T-helper 2 cell treated with Interferon-gamma antibody and Interleukin-4, amounts not matched to agents 100 ng/mL and 5 ng/mL, for 36 hours (primary cell): ENCODE data around the gene PLXNC1. TPM values are rescaled to one million over a fixed set of nuclear protein-coding genes. Genes with fewer than 3 reads are reported as not detected.

Experiments used
- intact Hi-C: fragments of 100-400 bp; cut with micrococcal nuclease; formaldehyde crosslinking; loops from one replicate; pipeline ENCODE4 v1.15.1; 2023
- total RNA-seq: library from RNA; stranded (reverse); gene quantifications from 2 replicates; pipeline ENCODE4 v1.2.3, GENCODE V29; 2022

PLXNC1 gene
- total RNA-seq = 25.3 and 26.7 TPM in 2 replicates

DNA sequence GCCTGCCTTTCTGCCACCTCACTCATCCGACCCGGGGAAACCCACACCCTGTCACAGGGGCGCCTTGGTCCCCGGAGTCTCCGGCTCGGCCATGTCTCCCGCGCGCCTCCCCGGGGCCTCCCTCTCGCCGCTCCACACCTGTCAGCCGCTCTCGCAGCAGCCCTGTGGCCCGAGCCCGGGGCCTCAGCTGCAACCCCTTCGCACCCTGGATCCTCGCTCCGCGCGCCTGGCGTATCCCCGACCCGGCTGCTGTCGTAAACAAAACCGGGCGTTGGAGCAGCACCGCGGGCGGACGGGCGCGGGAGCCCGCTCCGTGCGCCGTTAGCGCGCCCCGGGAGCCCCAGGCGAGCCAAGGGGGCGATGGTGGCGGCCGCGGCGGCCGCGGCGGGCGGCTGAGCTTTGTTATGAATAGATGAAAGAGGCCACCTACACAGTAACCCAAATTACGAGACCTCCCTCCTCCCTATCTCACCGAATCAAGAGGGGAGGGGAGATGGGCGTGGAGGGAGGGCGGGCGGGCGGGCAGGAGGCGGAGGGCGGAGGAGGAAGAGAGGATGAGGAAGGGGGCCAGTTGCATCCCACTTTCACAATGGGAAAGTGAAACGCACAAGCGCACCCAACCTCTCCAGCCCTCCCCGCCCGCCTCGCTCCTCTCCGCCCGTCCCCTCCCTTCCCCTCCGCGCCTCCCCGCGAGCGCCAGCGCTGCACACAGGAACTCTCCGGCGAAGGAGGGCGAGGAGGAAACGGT lies at the start of gene PLXNC1:
Gene PLXNC1, plus strand, starts transcription at position 587 of the 748 bp plus-strand sequence. CDS start 395 bp downstream, outside the sequence.
- intact Hi-C loops = loop anchor here (1.0 to 10.0 kb wide), 10 partner anchors 14 to 924 kb away; partner anchors contain the start of genes CEP83 and NR2C1

DNA sequence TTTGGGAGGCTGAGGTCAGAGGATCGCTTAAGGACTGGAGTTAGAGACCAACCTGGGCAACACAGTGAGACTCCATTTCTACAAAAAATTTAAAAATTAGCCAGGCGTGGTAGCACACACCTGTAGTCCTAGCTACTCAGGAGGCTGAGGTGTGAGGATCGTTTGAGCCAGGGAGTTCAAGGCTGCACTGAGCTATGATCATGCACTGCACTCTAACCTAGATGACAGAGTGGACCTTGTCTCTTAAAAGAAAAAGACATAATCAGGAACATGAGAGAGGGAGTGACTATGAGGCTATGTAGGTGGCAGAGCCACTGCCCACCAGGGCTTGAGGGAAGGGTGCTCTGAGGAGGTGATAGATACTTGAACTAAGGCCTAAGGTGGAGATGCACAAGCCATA lies 49.2 kb upstream of the PLXNC1 start:
- intact Hi-C loops = no loop called here

DNA sequence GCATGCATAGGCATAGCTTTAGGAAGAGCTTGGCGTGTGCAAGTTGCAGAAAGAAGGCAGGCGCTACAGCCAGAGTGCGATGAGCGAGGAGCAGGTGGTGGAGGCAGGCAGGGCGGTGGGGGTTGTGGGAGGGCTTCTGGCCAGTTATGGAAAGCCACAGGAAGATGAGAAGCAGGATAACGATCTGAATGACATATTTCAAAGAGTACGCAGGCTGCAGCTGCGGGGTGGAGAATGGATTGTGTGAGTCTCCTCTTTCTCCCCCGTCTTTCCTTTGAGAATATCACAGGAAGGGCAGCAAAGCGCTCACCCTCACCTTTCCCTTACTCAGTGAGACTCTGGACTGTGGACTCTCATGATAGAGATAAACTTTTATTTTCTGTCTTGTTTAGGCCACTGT lies 48.7 kb upstream of the PLXNC1 start:
- intact Hi-C loops = loop anchor here (10.0 kb wide), 4 partner anchors 215 to 1175 kb away; partner anchors contain the start of gene EEA1

DNA sequence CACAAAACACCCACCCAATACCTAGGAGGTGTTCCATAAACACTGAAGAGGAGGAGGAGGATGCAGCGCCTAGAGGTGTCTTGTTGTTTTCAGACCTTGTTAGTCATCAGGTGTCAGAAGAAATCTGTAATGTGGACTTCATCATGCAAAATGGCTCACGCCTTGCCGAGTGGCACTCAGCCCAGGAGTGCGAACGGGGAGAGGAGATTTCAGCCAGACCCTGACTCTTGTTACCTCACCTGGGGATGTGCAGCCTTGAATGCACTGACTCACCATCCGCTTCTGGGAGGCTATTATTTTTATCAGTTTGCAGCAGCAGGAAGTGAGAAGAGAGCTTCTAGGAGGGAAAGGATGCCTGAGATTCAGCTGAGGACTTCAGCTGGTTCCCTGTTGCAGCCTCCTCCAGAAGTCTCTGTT lies 48.2 kb upstream of the PLXNC1 start:
- intact Hi-C loops = loop anchor here (10.0 kb wide), 4 partner anchors 215 to 1175 kb away; partner anchors contain the start of gene EEA1

DNA sequence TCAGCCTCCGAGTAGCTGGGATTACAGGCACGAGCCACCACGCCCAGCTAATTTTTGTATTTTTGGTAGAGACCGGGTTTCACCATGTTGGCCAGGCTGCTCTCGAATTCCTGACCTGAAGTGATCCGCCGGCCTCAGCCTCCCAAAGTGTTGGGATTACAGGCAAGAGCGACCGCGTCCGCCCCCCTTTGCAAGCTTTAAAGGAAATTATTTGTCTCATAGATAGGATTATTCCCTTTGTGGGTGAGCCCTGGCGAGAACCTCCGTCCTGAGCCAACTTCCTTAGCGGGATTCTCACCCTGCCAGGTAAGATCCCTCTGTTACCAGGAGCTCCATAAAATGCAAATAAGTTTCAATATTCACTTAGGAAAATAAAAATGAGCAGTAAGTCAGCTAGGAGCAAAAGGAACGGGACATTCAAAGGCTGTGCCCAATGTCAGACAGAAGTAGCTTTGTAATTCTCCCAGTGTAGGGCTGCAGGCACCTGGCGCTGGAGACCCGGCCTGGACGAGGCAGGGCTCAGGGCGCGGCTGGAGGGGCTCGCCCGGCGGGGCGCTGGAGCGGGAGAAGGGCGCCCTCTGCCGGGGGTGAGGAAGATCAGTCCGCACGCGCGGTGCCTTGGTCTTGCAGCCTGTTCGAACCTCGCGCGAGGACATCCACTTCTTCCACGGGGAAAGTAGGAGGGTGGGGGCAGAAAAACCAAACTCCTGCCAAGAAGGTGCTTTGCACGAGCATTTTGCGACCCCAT lies 47.2 kb upstream of the PLXNC1 start:
- intact Hi-C loops = loop anchor here (1.0 to 10.0 kb wide), 5 partner anchors 216 to 1176 kb away; partner anchors contain the start of gene EEA1

DNA sequence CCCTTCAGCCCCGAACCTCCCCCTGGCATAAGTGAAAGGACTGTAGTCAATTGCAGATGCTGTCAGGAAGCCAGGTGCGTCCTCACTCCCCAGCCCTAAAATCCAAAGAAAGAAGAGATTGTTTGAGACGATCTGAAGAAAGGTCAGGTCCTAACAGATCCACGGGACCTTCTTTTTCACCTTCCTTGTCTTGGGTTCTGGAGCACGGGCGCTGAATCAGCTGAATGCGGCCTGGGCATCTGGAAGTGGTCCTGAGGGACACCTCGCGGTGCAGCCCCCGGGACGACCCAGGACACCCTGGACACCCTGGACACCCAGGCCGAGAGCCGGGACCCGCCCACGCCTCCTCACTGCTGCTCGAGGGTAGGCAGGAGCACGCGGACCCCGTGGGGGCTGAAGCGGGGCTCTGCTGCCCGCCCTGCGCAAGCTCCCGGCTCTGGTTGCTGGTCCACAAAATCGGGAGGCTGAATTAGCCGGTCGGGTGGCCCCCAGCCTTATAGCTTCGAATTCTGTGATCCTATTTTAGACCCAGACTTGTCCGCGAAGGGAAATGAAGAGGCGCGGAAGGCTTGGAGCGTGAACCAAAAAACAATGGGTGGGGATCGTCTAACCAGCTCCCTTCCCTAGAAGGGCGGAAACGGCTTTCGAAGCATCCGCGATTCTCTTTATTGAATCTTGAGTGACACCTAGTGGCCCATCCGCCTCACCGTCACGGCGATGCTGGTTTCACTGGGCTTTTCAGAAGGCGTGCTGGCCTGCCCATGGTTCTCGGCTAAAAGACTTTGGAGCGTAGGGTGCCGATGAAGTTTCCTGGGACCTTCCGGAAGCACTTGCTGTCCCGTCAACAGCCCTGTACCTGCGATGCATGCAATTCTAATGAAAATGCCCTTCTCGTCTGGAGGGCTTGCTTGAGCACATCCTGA lies 46.4 kb upstream of the PLXNC1 start:
- intact Hi-C loops = loop anchor here (1.0 to 10.0 kb wide), 11 partner anchors 123 to 1177 kb away; partner anchors contain the start of genes CRADD and EEA1

DNA sequence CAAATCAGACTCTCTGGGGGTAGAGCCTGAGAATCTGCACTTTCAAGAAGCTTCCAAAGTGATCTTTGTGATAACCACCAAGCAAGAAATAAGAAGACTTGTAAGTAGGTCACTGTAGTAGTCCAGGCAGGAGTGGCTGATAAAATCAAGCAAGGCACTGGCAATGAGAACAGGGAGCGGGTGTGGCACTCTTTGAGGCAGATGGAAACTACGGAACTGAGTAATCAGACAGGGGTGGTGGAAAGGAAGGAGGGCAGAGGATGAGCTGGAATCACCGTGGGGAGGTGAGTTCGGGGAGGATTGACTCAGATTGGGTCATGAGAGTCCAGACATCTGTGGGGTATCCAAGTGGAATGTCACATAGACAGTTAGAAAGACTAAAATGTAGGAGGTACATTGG lies 44.4 kb upstream of the PLXNC1 start:
- intact Hi-C loops = loop anchor here (2.0 to 10.0 kb wide), 5 partner anchors 125 to 1179 kb away; partner anchors contain the start of gene EEA1

DNA sequence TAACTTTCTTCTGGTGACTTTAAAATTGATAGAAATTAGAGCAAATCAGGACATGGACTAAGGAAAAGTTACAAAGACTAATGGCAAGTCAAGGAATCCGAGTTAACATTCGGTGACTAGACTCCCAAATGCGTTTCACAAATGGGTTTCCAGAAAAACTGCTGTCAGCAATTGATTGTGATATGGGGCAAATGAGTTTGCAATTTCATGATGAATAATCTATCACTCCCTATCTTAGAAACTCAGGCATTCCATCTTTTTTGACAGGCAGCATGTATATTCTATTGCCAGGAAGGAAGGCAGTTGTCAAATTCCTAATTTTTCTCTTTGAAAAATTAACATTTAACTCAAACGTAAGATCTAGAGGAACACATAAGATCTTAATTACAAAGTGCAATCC lies 40.5 kb upstream of the PLXNC1 start:
- intact Hi-C loops = loop anchor here (10.0 kb wide), 4 partner anchors 223 to 1183 kb away; partner anchors contain the start of gene EEA1

DNA sequence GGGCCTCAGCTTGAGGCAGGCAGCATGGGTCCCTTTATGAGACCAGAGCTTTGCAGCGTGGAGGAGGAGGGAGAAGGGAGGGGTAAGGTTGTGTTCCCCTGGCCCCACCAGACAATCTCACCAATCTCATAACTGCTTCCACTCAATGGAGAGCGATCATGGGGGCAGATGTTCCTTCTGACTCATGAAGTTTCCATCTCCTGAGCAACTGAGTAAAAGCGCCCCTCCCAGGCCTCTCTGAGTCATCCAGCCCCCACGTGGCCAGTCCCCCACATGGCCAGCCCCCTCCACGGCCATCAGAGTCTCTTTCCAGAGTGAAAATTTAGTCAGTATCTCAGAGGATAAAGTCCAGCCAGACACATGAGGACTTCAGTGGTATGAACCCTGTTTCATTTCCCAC lies 39.2 kb upstream of the PLXNC1 start:
- intact Hi-C loops = loop anchor here (10.0 kb wide), 4 partner anchors 224 to 1184 kb away; partner anchors contain the start of gene EEA1

DNA sequence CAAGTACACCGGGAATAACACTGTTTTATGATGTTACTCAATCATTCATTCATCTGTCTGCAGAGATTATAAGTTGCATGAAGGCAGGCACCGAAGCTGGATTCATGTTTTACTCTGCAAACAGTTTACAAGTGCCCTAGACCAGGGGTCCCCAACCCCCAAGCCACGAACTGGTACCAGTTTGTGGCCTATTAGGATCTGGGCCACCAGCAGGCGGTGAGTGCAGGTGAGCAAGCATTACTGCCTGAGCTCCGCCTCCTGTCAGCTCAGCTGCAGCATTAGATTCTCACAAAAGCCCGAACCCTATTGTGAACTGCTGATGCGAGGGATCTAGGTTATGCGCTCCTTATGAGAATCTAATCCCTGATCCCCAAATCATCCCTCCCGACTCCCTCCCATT lies 38.1 kb upstream of the PLXNC1 start:
- intact Hi-C loops = no loop called here

DNA sequence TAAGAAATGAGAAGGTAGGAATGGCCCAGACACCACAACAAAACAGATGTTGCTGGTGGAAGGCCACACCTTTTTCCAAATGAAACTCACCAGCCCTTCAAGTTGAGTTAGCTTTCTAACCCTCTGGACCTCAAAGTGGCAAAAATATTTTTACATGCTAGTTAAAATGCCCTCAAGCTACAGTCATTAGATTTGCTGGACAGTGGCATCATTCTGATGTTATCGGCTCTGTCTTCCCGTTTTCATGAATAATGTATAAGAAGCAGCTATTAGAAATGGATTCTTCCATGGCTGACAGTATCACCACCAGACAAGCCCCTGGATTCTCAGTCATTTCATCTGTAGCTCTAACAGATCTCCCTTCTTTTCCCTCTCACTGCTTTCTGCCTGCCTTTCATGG lies 37.1 kb upstream of the PLXNC1 start:
- intact Hi-C loops = no loop called here

DNA sequence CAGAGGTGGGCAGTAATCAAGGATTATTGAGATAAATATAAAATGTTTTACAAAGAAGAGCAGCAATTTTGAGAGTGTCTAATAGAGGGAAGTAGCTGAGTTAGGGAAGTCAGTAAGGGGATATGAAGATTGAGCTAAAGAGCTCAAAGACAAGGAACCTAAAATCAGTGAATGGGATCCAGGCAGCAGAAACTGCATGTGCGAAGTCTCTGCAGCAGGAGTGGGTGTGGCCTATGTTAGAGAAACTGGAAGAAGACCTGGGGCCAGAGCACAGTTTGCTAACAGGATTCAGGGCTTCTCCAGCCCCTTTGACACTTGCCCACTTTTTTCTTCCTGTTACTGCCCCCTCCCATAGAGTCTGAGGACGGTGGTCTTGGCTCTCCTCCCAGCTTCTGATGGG lies 36.3 kb upstream of the PLXNC1 start:
- intact Hi-C loops = no loop called here

DNA sequence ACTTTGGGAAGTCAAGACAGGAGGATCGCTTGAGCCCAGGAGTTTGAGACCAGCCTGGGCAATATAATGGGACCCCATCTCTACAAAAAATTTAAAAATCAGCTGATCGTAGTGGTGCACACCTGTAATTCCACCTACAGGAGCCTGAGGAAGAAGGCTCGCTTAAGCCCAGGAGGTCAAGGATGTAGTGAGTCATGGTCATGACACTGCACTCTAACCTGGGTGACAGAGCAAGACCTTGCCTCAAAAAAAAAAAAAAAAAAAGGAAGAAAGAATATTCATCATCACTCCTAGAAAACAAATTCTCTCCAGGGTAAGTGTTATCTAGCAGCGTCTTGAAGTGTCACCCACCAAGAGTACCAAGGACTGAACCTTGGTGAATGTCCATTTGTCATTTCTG lies 34.2 kb upstream of the PLXNC1 start:
- intact Hi-C loops = no loop called here

DNA sequence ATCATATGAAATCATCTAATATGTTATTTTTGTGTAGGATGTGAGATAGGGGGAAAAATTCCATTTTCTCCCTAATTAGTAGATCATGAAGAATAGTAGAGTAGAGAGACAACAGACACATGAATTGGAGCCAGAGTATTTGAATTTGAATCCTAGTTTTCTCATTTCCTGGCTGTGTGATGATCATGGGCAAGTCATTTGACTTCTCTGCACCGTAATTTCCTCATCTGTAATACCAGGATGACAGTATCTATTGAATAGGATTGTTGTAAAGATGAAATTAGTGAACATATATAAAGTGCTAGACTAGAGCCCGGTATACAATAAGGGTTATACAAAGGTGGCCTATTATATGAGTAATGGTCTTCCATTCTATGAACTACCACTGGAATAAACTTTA lies 32.2 kb upstream of the PLXNC1 start:
- intact Hi-C loops = no loop called here

DNA sequence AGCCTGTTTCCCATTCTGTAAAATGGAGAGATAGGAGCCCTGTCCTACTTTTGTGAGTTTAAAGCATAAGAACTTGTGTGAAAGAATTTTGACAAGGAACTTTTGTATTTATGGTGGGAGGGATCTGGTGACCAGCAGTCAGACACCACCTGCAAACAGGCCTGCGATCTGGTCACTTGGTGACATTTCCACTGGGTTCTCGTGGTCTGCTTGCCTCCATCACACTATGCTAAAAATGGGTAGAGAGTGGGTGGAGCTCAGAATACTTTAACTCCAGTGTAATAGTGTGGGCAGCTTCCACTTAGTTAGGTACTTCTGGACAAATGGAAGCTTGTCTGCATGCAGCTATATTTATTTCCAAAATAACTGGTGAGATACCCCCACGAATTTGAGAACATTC lies 26.5 kb upstream of the PLXNC1 start:
- intact Hi-C loops = no loop called here

DNA sequence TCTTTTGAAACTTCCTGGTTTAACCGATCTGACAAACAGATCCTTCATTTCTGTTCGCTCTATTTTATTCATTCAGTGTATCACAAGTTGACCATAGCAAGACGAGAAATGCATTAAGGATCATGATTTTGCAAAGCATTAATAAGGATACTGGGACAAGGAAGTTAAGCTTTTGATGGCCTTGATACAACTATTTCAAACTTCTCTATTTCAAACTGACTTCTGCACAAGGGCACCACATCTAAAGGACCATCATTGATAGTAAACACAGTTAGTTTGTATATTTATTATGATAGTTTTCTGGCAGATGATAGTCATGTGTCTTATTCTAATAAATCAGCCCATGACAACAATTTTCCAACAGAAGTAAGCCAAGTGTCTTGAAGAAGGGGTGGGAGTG lies 25.8 kb upstream of the PLXNC1 start:
- intact Hi-C loops = no loop called here

DNA sequence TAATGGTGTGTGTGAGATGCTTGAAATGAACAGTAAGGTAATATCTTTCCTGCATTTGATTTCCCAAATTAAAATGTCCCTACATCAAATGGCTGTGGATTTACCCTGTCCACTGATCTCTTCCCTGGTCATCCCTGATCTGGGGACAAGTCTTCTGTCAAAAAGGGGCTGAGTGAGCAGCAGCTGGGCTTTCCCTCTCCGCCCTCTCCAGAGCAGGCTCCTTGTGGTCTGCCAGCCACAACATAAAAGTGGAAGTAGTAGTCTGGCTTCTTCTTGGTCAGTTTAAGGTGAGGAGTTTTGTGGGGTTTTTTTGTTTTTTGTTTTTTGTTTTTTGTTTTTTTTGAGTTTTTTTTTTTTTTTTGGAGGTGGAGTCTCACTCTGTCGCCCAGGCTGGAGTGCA lies 25.2 kb upstream of the PLXNC1 start:
- intact Hi-C loops = no loop called here

DNA sequence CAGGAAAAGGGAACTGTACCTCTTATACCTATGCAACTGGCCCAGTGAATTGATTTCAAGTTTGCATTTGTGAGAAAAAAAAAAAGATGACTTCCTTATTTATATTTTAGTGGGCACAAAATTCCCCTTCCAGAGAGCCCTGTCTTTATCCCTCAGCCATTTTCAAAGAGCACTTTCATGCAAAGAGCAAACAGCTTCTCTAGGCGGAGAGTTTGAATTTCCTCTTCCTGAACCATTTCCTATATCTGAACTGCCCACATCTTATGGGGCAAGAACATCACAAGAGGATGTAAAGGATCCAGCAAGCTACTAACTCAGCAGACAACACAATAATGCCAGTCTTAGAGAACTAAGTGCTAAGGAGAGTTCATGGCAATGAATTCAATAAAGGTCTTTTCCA lies 22.3 kb upstream of the PLXNC1 start:
- intact Hi-C loops = no loop called here

DNA sequence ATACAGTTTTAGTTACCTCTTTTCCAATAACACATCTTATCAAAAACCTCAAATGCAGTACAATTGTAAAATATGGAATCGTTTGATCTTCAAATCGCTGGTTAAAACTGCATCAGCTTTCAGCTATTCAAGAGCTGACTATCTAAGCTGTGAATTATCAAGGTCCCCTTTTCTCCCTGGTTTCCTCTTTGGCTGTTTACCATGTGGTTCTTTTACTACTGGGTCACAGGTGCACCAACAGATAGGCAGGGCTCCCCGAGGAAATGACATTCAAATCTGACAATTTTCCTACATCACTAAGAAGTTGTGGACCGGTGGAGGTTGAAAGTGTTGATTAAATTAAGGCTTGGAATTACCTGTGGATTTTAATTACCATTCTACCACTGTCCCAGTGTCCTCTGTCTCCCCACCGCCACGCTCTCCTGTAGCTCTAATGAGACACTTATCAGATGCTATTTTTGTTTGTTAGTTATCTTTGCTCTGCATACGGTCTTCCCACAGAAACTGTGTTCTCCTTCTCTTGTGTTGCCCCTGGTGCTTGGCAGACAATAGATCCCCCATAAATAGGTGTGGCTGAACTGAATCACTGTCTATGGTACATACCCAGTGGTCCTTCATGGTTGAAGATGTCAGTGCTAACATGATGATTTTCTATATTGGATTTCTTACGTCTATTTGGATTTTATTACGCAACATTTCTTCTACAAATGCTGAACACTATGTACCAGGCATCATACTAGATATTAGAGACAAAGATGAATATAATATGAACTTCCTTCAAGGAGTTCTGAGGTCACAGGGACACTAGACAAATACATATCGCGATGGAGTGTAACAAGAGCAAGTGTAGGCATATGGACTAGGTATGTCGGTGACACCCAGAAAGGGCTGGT lies 20.9 kb upstream of the PLXNC1 start:
- intact Hi-C loops = no loop called here

DNA sequence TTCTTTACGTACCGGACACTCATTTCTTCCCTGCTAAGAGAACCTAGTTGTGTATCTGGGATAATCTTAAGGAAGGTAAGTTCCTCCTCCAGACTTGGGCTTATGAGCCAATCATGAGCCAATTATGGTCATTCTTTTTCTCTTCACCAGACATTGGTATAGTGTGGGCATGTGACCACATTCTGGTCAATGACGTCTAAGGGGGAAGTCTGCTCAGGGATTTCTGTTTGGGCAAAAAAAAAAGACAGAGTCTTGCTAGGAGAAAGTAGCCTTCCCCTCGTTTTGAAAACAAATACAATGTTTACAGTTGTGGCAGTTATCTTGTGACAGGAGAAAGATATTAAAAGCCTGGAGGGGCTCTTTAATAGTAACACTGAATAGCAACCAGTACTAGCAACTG lies 20.1 kb upstream of the PLXNC1 start:
- intact Hi-C loops = no loop called here
